ENCODE results near the gene LMCD1.

GRCh38 chr3:8554696-8555095, 53.1 kb downstream of the LMCD1 start:
- TF ChIP-seq CTCF (IDR thresholded peaks at IDR 0.05) (no peak), EZH2 (IDR thresholded peaks at IDR 0.05; ENCODE audit: borderline replicate concordance, insufficient read depth, low read depth, low read length, poor library complexity, severe bottlenecking) (no peak)
